SK-N-MC (cell line): Measurements from ENCODE around the gene TRIM7.
"Not testable (repeated sequence)": the region's sequence is repeated elsewhere in the genome, so short reads cannot be mapped to it uniquely, and the experiment has no call there.

Source experiments
- EZH2 ChIP-seq: fragments of 200-600 bp; sonication (generic); IDR thresholded peaks from one replicate; pipeline ENCODE4 v1.6.1; 2017; ENCODE audit warnings: antibody characterized with exemption
- FOXP2 ChIP-seq: optimal IDR thresholded peaks from 2 replicates; pipeline ENCODE3; 2011; ENCODE audit warnings: mild to moderate bottlenecking, moderate library complexity; ENCODE audit not compliant: insufficient read depth; ENCODE audit errors: extremely low read length, control extremely low read depth
- POLR2AphosphoS5 ChIP-seq: IDR thresholded peaks from 2 replicates; pipeline ENCODE4 v1.6.1; 2012; ENCODE audit warnings: mild to moderate bottlenecking, low read depth, low read length, borderline replicate concordance

DNA sequence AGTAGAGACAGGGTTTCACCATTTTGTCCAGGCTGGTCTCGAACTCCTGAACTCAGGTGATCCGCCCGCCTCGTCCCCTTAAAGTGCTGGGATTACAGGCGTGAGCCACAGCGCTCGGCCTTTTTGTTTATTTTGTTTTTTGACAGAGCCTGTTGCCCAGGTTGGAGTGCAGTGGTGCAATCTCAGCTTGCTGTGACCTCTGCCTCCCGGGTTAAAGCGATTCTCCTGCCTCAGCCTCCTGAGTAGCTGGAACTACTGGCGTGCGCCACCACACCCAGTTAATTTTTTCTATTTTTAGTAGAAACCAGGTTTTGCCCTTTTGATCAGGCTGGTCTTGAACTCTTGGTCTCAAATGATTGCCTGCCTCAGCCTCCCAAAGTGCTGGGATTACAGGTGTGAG lies 5.2 kb upstream of the TRIM7 start:
- not testable (repeated sequence) for TF ChIP-seq EZH2, POLR2AphosphoS5, FOXP2
